CD4-positive, alpha-beta T cell treated with Interleukin-4 for 4 hours (primary cell): ENCODE results near the gene ICAM4.

Experiments used
- DNase-seq: peaks from one replicate; pipeline ENCODE4 v3.0.0-alpha.2; 2020

The ICAM4 gene

DNA sequence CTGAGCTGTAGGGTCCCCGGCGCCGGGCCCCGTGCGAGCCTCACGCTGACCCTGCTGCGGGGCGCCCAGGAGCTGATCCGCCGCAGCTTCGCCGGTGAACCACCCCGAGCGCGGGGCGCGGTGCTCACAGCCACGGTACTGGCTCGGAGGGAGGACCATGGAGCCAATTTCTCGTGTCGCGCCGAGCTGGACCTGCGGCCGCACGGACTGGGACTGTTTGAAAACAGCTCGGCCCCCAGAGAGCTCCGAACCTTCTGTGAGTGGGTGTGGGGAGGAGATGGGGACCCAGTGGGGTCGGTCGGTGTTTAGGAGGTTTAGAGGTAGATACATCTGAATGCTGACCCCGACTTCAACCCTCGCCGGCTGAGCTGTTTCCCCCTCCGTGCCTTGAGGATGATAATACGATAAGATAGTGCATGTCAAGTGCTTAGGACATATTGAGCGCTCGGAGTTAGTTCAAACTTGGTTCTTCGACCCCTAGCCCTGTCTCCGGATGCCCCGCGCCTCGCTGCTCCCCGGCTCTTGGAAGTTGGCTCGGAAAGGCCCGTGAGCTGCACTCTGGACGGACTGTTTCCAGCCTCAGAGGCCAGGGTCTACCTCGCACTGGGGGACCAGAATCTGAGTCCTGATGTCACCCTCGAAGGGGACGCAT is 4.9 kb downstream of the ICAM4 start:
- DNase-seq = no peak

DNA sequence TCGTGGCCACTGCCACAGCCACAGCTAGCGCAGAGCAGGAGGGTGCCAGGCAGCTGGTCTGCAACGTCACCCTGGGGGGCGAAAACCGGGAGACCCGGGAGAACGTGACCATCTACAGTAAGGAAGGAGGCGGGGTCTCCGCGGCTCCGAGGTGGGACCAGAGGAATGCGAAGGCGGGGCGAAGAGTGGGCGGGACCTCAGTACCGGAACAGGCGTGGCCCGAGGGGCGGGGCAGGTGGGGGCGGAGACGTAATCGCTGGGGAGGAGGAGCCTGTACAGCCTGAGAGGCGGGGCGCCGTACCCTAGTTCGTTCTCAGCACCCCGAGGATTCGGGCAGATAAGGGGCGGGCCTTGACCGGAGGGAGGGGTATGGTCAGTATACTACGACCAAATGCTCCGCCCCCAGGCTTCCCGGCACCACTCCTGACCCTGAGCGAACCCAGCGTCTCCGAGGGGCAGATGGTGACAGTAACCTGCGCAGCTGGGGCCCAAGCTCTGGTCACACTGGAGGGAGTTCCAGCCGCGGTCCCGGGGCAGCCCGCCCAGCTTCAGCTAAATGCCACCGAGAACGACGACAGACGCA is 5.5 kb downstream of the ICAM4 start:
- DNase-seq = peak; percentile 39

- no peak for DNase-seq
These were observed 6.3 kb downstream of the ICAM4 start for GRCh38 chr19:10292789-10293636.

GRCh38 chr19:10293637-10294367 is 7.0 kb downstream of the ICAM4 start:
- DNase-seq = no peak

DNA sequence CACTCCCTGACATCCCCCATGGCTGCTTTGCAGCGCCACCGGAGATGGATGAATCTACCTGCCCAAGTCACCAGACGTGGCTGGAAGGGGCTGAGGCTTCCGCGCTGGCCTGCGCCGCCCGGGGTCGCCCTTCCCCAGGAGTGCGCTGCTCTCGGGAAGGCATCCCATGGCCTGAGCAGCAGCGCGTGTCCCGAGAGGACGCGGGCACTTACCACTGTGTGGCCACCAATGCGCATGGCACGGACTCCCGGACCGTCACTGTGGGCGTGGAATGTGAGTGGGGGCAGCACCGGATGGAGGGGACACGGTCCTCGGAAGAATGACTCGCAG is 7.6 kb downstream of the ICAM4 start:
- DNase-seq = no peak

- DNase-seq = peak; percentile 77
These were observed 8.6 kb downstream of the ICAM4 start for GRCh38 chr19:10295305-10295846.

- no peak for DNase-seq
These were observed 9.3 kb downstream of the ICAM4 start for GRCh38 chr19:10295847-10296591.

DNA sequence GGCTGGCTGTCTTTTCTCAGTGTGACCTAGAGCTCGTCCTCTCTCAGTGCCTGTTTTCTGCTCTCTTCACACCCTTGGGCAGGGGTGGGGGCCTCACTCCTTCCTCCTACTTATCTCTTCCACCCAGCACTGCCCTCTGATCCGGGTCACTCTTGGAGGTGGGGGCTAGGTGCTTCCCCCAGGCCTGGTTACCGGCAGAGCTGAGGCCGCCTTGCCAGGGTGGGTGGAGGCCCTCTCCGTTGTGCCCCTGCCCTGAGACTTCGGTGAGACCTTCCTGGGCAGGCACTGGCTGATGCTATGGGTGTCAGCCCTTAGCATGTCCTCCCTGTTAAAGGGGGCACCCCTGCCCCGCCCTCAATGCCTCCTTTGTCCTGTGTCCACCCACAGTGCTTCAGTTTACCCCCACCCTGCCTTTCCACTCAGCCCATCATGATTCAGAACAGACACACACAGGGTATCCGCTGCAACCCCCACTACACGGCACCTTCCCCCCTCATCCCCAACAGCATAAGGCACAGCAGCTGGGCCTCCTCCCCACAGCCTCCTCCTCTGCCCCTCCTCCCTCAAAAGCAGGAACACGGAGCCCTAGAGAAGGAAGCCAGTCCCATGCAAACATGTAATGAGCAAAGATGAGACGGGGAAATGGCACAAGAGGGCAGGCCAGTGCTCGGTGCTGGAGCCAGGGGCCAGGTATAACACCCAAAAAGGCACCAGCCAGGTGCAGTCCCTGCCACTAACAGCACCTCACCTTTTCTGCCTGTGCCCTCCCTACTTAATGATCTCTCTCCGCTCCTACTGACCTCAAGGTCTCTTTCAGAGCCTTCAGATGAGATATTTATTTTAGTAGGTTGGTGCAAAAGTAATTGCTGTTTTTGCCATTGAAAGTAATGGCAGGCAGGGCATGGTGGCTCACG is 13.0 kb downstream of the ICAM4 start:
- no peak for DNase-seq

GRCh38 chr19:10305139-10305806 is 18.5 kb downstream of the ICAM4 start:
- no peak for DNase-seq

DNA sequence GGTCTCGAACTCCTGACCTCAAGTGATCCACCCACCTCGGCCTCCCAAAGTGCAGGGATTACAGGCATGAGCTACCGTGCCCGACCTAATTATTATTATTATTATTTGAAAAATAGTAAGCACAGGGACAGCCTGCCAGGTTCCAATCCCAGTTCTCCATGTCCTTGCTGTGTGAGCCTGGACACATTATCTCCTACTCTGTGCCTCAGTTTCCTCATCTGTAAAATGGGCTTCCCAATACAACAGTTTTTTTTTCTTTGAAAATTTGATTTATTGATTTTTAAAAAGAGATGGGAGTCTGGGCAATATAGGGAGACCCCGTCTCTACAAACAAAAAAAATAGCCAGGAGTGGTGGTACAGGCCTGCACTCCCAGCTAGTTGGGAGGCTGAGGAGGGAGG is 19.6 kb downstream of the ICAM4 start:
- DNase-seq = no peak

GRCh38 chr19:10309423-10309822 is 22.7 kb downstream of the ICAM4 start, which contains the start of gene ZGLP1:
TSS of gene ZGLP1 (minus strand) at chr19:10309815.
- no peak for DNase-seq

- peak; percentile 89 for DNase-seq
These were observed 28.8 kb downstream of the ICAM4 start, which contains the start of gene FDX2 for GRCh38 chr19:10315335-10316214. TSS of gene FDX2 (minus strand) at chr19:10316015. CDS start at chr19:10315996, 19 bp downstream.

GRCh38 chr19:10316229-10317044 is 29.7 kb downstream of the ICAM4 start:
- DNase-seq = no peak

- no peak for DNase-seq
These were observed 30.5 kb downstream of the ICAM4 start for GRCh38 chr19:10317045-10317856.

- no peak for DNase-seq
These were observed 31.2 kb downstream of the ICAM4 start for GRCh38 chr19:10317857-10318462.

- DNase-seq = no peak
These were observed 32.3 kb downstream of the ICAM4 start for GRCh38 chr19:10318807-10319682.
